HG03354 (cell line): ENCODE data around the gene MROH2A.

Experiments
- ATAC-seq: cut with Tn5 transposase; IDR thresholded peaks from one replicate; pipeline ENCODE4 v1.9.1; 2021; ENCODE audit warnings: mild to moderate bottlenecking; ENCODE audit not compliant: unreplicated experiment, poor library complexity, severe bottlenecking

MROH2A gene

DNA sequence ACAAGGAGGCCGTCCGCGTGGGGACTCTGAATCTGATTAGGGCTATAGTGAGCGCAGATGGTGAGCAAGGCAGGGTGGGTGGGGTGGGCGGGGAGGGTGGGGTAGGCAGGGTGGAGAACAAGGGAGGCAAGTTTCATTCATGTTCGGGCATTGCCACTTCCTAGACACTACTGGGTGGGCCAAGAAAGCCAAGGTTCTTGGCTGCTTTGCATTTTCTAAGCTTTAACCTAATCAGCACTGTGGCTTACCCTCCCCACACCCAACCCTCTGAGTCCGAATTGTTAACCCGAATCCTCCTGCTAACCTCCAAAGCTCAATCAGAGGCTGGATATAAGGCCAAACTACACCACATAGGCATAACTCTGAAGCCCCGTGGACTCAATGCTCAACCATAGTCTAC lies 18.1 kb downstream of the MROH2A start:
- no peak for ATAC-seq

DNA sequence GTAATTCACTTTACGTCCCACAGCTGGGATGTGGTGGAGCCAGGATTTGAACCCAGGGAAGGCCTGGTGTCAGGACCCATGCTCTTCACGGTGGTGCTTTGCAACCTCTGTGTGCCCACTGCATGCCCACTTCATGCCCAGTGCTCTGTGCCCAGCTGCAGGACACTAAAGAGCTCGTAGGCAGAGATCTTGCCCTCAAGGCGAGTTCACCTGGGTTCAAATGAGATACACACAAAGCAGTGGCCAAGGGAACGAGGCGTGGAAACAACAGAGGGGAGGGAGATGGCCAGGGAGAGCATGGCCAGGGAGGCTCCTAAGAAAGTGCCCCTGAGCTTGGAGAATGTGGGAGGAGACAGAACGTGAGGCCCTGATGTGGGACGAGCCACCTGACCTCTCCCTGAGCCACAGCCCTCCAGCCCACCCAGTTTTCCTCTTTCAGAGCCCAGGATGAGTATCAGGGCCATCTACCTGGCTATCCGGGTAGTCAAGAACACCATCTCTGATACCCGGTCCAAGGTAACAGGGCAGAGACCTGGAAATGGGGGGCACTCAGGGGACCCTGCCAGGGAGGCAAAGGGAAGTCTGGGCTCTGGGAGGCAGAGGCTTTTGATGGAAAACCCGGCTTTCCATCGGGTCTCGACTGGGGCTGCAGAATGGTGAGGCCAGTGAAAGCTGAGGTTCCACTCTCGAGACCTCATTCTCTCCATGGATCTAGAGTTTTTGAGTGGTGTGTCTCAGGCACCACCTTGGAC lies 20.4 kb downstream of the MROH2A start:
- ATAC-seq = no peak

- ATAC-seq = no peak
These were observed 21.0 kb downstream of the MROH2A start for GRCh38 chr2:233799087-233799665.

DNA sequence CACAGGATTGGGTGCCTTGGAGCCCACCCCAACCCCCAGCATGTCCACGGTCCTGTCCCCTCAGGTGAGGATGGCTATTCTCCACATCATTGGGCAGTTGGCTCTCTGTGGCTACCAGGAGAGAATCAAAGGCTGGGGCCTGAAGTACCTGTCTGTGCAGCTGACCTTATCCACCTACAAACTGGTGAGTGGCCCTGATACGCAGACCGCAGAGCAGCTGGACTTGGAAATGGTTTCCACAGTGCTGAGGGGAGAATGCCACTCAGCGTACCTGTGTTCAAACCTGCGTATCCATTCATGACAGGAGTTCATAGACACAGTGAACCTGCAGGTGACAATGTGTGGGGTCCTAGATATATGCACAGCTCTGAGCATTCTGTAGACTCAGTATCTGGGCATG lies 21.6 kb downstream of the MROH2A start:
- no peak for ATAC-seq

- no peak for ATAC-seq
These were observed 22.1 kb downstream of the MROH2A start for GRCh38 chr2:233800208-233800607.

DNA sequence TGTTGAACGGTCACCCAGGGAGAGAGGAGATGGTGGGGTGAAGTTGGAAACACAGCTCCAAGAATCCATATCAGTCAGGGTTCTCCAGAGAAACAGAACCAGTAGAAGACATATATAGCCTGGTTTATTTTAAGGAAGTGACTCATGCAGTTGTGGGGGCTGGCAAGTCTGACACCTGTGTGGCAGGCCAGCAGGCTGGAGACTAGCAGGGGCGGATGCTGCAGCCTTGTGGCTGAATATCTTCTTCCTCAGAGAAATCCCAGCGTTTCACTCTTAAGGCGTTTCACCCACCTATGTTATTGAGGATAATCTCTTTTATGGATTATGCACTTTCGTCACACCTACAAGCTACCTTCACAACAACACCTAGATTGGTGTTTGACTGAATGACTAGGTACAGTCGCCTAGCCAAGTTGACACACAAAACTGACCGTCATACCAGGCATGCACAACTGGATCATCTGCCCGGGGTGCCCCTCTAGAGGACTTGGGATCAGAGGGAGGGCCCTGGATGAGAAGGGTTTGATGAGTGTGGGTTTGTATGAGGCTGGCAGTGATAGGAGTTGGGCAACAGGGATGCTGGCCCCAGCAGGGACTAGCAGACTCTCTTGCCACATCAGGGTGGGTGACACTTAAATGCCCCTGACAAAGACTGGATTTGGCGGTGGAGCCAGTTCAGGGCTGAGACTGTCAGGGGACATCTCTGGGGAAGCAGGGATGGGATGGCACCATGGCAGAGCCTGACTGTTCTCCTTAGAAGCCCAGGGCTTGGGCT lies 23.4 kb downstream of the MROH2A start:
- no peak for ATAC-seq

DNA sequence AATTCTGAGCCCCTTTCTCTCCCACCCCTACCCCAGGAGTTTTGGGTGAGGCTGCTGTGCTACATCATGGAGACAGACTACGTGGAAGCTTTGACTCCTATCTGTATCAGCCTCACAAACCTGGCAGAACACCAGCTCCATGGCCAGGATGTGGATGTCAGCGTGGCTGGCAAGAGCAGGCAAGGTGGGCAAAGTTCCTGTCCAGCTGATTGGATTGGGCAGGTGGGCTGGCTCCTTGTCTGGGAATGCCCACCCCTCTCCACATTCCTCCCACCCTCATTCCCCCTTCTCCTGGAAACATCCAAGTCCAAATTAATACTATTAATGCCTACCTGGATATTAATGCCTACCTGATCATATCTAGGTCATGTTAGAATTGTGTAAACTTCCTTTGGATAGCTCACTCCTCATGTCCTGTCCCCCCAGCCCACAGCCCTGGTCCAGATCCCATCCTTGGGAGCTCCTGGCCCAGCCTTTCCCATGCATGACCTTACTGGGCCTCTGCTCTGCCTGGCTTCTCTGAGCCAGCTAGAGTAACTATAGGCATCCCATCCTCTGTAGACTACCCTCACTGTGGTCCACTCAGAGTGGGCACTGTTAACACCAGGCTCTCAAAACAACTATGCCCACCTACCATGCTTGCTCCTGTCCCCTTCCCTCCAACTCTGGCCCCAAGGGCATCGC lies 24.1 kb downstream of the MROH2A start:
- ATAC-seq = no peak

DNA sequence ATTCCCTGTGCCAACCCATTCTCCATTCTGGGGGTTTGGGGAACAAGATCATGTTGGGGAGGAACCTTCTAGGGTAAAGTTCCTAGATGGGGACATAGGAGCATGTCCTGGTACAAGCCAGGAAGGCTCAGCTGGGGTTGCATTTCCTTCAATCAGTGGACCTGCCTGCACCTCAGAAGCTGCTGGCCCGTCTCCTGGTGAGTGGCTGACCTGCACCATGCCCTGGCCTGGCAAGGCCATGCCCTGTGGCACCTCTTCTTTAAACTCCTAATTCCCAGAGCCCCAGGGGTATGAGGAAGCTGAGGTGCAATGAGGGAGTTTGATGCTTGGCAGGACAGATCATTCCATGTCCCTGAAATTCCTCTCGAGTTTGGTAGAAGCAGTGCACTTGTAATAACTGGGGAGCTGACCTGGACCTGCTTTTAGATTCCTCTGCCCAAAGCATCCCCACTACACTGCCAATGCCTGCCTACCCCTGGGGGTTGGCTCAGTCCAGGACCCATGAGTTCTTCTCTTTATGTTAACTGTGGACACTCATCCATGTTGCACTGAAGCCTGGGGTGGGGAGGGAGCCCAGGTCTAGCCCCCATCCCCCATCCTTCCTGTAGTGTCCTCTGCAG lies 25.3 kb downstream of the MROH2A start:
- no peak for ATAC-seq

GRCh38 chr2:233803994-233804393 lies 25.9 kb downstream of the MROH2A start:
- no peak for ATAC-seq

DNA sequence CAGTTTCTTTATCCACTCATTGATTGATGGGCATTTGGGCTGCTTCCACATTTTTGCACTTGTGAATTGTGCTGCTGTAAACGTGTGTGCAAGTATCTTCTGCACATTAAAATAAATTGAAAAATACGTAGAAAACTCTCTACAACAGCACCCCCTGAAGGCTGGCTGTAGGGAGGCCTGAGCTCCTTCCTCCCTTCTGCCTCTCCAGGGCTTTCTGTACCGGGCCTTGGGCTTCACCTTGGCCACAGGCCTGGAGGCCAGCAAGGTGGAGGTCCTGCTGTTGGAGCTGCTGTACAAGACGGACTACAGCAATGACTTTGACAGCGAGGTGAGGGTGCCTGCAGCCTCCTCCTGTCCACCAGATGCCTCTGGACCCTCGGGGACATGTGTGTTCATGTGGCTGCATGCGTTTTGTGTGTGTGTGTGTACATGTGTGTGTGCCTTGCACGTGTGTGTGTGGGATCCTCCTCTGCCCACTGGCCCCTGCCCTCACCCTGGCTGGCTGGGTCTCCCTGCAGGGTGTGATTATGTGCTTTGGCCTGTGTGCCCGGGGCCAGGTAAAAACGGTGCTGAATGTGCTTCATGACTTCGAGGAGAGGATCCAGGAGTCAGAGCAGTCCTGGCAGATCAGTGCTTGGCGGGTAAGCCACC lies 29.2 kb downstream of the MROH2A start:
- ATAC-seq = no peak

- ATAC-seq = no peak
These were observed 30.1 kb downstream of the MROH2A start for GRCh38 chr2:233807966-233808935.

DNA sequence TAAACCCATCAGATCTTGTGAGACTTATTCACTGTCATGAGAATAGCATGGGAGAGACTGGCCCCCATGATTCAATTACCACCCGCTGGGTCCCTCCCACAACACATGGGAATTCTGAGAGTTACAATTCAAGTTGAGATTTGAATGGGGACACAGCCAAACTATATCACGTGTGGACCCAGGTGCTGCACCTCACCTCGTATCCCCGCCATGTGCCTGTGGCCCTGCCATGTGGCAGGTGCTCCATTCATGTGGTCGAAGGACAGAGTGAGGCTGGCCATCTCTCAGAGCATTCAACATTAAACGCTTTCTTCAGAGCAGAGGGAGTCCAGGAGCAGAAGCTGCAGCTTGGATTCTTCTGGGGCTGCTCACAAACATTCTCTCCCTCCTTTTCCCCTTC lies 32.3 kb downstream of the MROH2A start:
- ATAC-seq = no peak

DNA sequence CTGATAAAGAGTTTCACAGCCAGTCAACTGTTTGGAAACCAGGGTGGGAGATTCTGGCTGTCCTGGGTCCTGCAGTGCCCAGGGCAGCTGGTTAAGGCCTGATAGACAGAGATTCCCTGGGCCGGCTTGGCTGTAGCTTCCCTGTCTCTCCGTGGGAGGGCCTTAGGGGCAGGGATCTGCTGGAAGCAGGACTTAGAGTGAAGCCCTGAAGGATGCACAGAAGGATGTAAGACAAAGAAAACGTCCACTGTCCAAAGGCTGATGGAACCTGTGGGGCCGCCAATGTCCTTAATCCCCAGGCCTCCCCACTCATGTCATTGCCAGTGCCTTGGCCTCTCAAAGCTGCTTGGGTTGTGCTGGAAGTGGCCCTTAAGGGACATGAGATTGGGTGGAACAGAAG lies 33.0 kb downstream of the MROH2A start:
- no peak for ATAC-seq

GRCh38 chr2:233811732-233812131 lies 33.6 kb downstream of the MROH2A start:
- ATAC-seq = no peak

GRCh38 chr2:233813236-233814055 lies 35.3 kb downstream of the MROH2A start:
- no peak for ATAC-seq

GRCh38 chr2:233814056-233814835 lies 36.1 kb downstream of the MROH2A start:
- ATAC-seq = no peak

DNA sequence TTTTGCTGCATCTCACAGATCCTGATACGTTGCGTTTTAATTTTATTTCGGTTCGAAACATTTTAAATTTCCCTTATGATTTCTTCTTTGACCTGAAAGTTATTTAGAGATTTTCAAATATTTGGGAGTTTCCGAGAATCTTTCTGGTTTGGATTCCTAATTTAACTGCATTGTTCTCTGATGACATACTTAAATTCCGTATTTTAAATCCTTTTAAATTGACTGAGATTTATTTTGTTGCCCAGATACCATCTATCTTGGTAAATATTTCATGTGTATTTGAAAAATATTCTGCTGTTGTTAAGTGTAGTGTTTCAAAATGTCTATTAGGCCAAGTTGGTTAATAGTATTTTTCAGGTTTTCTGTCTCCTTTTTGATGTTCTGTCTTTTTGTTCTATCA lies 37.7 kb downstream of the MROH2A start:
- no peak for ATAC-seq
